Transverse colon (tissue), 4 donors: ENCODE results near the gene SRGAP2. TPM values are rescaled to one million over a fixed set of nuclear protein-coding genes. Genes with fewer than 3 reads are reported as not detected.
"Not testable (repeated sequence)": the region's sequence is repeated elsewhere in the genome, so short reads cannot be mapped to it uniquely, and the experiment has no call there.

Experiments
- DNase-seq: peaks from one replicate; pipeline ENCODE4 v3.0.0-alpha.2; 2019
- H3K27ac ChIP-seq, 4 donors: fragments of 200-600 bp; sonication (generic); 2 replicates each; pipeline ENCODE4 v1.5.1; 2016 to 2018; ENCODE audit warnings: inconsistent platforms in 4 of 4
- H3K27me3 ChIP-seq: fragments of 200-600 bp; sonication (generic); 2 replicates; pipeline ENCODE4 v1.5.1; 2017; ENCODE audit warnings: inconsistent platforms
- H3K36me3 ChIP-seq, 4 donors: fragments of 200-600 bp; sonication (generic); 2 replicates each; pipeline ENCODE4 v1.5.1; 2017 to 2019; ENCODE audit warnings: inconsistent platforms in 4 of 4
- H3K4me1 ChIP-seq, 4 donors: fragments of 200-600 bp; sonication (generic); 2 replicates each; pipeline ENCODE4 v1.5.1; 2017 to 2020; ENCODE audit warnings: inconsistent platforms in 4 of 4
- H3K4me3 ChIP-seq, 4 donors: fragments of 200-600 bp; sonication (generic); 1 replicate in 1 of 4; 2 replicates in 3 of 4; pipeline versions ENCODE4 v1.5.1 to v1.6.1; 2017 to 2019; ENCODE audit warnings: inconsistent platforms in 4 of 4
- H3K9me3 ChIP-seq, 2 donors: fragments of 200-600 bp; sonication (generic); 2 replicates each; pipeline ENCODE4 v1.5.1; 2017 to 2019; ENCODE audit warnings: inconsistent platforms in 2 of 2
- WGBS, 2 donors: methylation state at CpG; one replicate each; pipeline ENCODE4 v1.1.5; 2018; ENCODE audit warnings: low coverage in 1 of 2; 5-methylcytosine and 5-hydroxymethylcytosine counted together
- in situ Hi-C, 4 donors: fragments of 200-750 bp; cut with MboI; loops; one replicate each; pipeline versions ENCODE4 v1.15.0 to v1.15.1; 2017; ENCODE audit warnings: low sequenced_read_pairs in 3 of 4, low pct_ligation_motif_present in 1 of 4, low pct_unique_long_range_greater_than_20kb in 1 of 4
- intact Hi-C: fragments of 100-400 bp; cut with DNase I; formaldehyde crosslinking; loops from one replicate; pipeline ENCODE4 v1.15.1; 2023; ENCODE audit warnings: low total_unique reads
- total RNA-seq, 4 donors: library from RNA; depleted of rRNA; stranded (reverse); fragments of >200 nt; gene quantifications; one replicate each; pipeline ENCODE4 v1.1.0, GENCODE V29; 2016

SRGAP2 gene
- total RNA-seq, 4 donors from 2014 or later = 11.7 to 22.9 (median 19.0) TPM

DNA sequence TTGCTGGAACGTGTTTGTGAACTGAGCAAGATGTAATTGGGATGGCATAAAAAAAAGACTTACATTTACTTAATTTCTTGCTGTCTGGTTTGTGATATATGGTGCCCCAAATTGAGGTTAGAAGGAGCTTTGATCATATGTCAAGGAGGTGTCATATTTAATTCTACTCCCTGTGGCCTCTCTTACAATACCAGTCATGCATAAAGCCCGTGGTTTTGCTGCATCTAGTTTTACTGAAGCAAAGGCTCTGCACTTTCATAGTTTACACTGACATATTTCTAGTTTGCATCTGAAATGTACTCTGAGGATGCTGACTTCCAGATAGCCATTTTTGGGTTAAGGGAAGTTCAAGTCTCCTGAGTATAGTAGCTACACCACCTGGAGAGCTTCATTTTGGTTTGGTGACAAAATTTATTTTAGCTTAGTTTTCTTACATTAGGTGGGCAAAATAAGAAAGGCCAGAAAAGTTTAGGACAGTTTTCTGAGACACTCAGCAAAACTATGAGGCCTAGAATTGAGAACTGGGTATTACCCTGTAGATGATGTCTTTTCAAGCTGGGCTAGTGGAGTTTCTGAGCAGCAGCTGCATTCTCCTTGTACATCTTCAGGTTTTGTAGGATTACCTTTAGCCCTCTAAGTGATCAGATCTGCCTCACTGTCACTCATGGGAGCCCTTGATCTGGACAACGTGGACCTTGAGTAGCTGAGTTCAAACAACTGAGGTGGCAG lies 47.8 kb downstream of the SRGAP2 start:
- intact Hi-C loops, H3K4me3 ChIP-seq, H3K9me3 ChIP-seq, H3K4me1 ChIP-seq, H3K27ac ChIP-seq, H3K27me3 ChIP-seq, in situ Hi-C loops, H3K36me3 ChIP-seq, DNase-seq: not testable (repeated sequence)
- WGBS, 2 donors = 76% methylated on average over 2 of the region's 3 CpGs; no CpG with 5 or more reads in 1 of the 2 donors

- DNase-seq, intact Hi-C loops, H3K27ac ChIP-seq, H3K9me3 ChIP-seq, H3K27me3 ChIP-seq, H3K4me3 ChIP-seq, in situ Hi-C loops, H3K36me3 ChIP-seq, H3K4me1 ChIP-seq: not testable (repeated sequence)
- WGBS, 2 donors = 40% methylated on average over 1 of the region's 8 CpGs; no CpG with 5 or more reads in 1 of the 2 donors
Measured at GRCh38 chr1:206252680-206253335, 49.5 kb downstream of the SRGAP2 start.

Other genes starting within 250 kb of the SRGAP2 start
- under 1 TPM in 2 of 4 donors, not detected in 2; 0.27 to 0.32 TPM for gene RAB7B, start 200.1 kb upstream of the SRGAP2 start, total RNA-seq
- gene CTSE, start 179.6 kb upstream of the SRGAP2 start, total RNA-seq = 10 to 100 TPM in 2 of 4 donors, 1 to 10 TPM in 2; 2.6 to 14.3 (median 6.7) TPM
- 1 to 10 TPM in 1 of 4 donors, under 1 TPM in 1, not detected in 2; 0.96 to 4.8 TPM for gene RHEX, start 150.4 kb upstream of the SRGAP2 start, total RNA-seq
- gene AVPR1B, start 86.2 kb upstream of the SRGAP2 start, total RNA-seq = 10 to 100 TPM in 1 of 4 donors, 1 to 10 TPM in 1, under 1 TPM in 1, not detected in 1; 0.96 to 14.1 (median 1.6) TPM
- gene FAM72A, start 702 bp upstream of the SRGAP2 start, total RNA-seq = under 1 TPM in 1 of 4 donors, not detected in 3; 0.82 TPM